Left renal cortex interstitium (tissue), 4 donors: Measurements from ENCODE around the gene TRIM72. TPM values are rescaled to one million over a fixed set of nuclear protein-coding genes. Genes with fewer than 3 reads are reported as not detected.
"Not testable (repeated sequence)": the region's sequence is repeated elsewhere in the genome, so short reads cannot be mapped to it uniquely, and the experiment has no call there.

Experiments
- DNase-seq, 4 donors: peaks; one replicate each; pipeline ENCODE4 v3.0.0-alpha.2; 2013; ENCODE audit warnings: low read depth in 4 of 4, low spot score in 2 of 4, missing footprints in 1 of 4
- polyA plus RNA-seq, 4 donors: library from polyadenylated mRNA; unstranded; fragments of 120-200 nt; gene quantifications; one replicate each; pipeline ENCODE4 v1.2.1, GENCODE V29; 2013; ENCODE audit not compliant: insufficient read length in 4 of 4

The TRIM72 gene
- under 1 TPM; 0.05 to 0.17 (median 0.09) TPM for polyA plus RNA-seq

GRCh38 chr16:31213877-31214707 is at the start of gene TRIM72:
Gene TRIM72, plus strand, starts transcription at chr16:31214119. Its CDS starts 620 bp downstream, at chr16:31214739.
- DNase-seq, result no peak

GRCh38 chr16:31167315-31167714 is 46.6 kb upstream of the TRIM72 start:
- DNase-seq, result no peak

- no peak for DNase-seq
Observed at GRCh38 chr16:31168848-31169247, 45.1 kb upstream of the TRIM72 start.

GRCh38 chr16:31170048-31170447 is 43.9 kb upstream of the TRIM72 start:
- not testable (repeated sequence) for DNase-seq

- no peak for DNase-seq
Observed at GRCh38 chr16:31177136-31177535, 36.8 kb upstream of the TRIM72 start.

- DNase-seq, result no peak
Observed at GRCh38 chr16:31179219-31179746, 34.6 kb upstream of the TRIM72 start.

GRCh38 chr16:31179747-31180459 is 34.0 kb upstream of the TRIM72 start, which contains the start of gene FUS:
Gene FUS, plus strand, starts transcription at chr16:31180139. Its CDS starts 76 bp downstream, at chr16:31180215.
- peak; percentile 84 to 97 (median 90) for DNase-seq

- no peak for DNase-seq
Observed at GRCh38 chr16:31181102-31181830, 32.7 kb upstream of the TRIM72 start.

GRCh38 chr16:31182391-31182790 is 31.5 kb upstream of the TRIM72 start:
- no peak for DNase-seq

- DNase-seq, result no peak
Observed at GRCh38 chr16:31183432-31184428, 30.2 kb upstream of the TRIM72 start.

- DNase-seq, result no peak
Observed at GRCh38 chr16:31184888-31185287, 29.0 kb upstream of the TRIM72 start.

GRCh38 chr16:31185339-31185738 is 28.6 kb upstream of the TRIM72 start:
- no peak for DNase-seq

- DNase-seq, result no peak
Observed at GRCh38 chr16:31186176-31186575, 27.7 kb upstream of the TRIM72 start.

GRCh38 chr16:31186930-31187807 is 26.8 kb upstream of the TRIM72 start:
- DNase-seq, result no peak

- DNase-seq, result no peak
Observed at GRCh38 chr16:31187808-31188189, 26.1 kb upstream of the TRIM72 start.

- no peak for DNase-seq
Observed at GRCh38 chr16:31188450-31189411, 25.2 kb upstream of the TRIM72 start.

GRCh38 chr16:31189412-31189778 is 24.5 kb upstream of the TRIM72 start:
- DNase-seq, result no peak
